ENCODE results near the gene PFN3.

Gene PFN3

GRCh38 chr5:177357459-177358351 lies 42.8 kb downstream of the PFN3 start, which contains the start of gene RGS14:
RGS14 (plus strand) TSS chr5:177357924; CDS start chr5:177358025, 101 bp downstream.
- peak; percentile 6 for DNase-seq

- DNase-seq: no peak
Measured at GRCh38 chr5:177357146-177357458, 43.4 kb downstream of the PFN3 start.

GRCh38 chr5:177356746-177357145 lies 43.7 kb downstream of the PFN3 start:
- DNase-seq: no peak

GRCh38 chr5:177355868-177356168 lies 44.6 kb downstream of the PFN3 start:
- DNase-seq: no peak

GRCh38 chr5:177355162-177355867 lies 45.1 kb downstream of the PFN3 start:
- DNase-seq: no peak

- no peak for DNase-seq
Measured at GRCh38 chr5:177354711-177355110, 45.8 kb downstream of the PFN3 start.

- no peak for DNase-seq
Measured at GRCh38 chr5:177354256-177354655, 46.2 kb downstream of the PFN3 start.

GRCh38 chr5:177353093-177353492 lies 47.4 kb downstream of the PFN3 start:
- no peak for DNase-seq

GRCh38 chr5:177351392-177352329 lies 48.8 kb downstream of the PFN3 start, which contains the start of gene LMAN2:
LMAN2 (minus strand) TSS chr5:177351668; CDS start chr5:177351647, 21 bp downstream.
- peak; percentile 97 for DNase-seq

GRCh38 chr5:177350776-177351391 lies 49.6 kb downstream of the PFN3 start:
- no peak for DNase-seq

Measured in midbrain (tissue), 1 donor.